ENCODE results near the gene R3HDM1.

DNA sequence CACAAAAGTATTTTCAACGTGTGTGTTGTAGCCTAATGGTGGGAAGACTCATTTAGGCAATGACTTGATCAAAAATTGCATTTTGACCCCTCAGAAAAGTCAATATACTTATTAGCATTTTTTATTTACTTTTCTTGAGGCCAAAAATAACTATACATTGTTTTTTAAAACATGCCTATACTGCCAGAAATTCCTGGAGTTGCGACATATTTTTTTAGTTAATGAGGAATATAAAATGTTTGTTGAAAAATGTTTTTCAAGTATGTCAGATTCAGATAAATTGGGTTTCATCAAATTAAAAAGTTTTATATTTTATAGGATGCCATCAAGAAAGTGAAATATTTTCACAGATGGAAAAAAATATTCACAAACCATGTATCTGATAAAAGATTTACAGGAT, 39.6 kb downstream of the R3HDM1 start:
- TF ChIP-seq, protein P1, sequence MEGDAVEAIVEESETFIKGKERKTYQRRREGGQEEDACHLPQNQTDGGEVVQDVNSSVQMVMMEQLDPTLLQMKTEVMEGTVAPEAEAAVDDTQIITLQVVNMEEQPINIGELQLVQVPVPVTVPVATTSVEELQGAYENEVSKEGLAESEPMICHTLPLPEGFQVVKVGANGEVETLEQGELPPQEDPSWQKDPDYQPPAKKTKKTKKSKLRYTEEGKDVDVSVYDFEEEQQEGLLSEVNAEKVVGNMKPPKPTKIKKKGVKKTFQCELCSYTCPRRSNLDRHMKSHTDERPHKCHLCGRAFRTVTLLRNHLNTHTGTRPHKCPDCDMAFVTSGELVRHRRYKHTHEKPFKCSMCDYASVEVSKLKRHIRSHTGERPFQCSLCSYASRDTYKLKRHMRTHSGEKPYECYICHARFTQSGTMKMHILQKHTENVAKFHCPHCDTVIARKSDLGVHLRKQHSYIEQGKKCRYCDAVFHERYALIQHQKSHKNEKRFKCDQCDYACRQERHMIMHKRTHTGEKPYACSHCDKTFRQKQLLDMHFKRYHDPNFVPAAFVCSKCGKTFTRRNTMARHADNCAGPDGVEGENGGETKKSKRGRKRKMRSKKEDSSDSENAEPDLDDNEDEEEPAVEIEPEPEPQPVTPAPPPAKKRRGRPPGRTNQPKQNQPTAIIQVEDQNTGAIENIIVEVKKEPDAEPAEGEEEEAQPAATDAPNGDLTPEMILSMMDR (IDR thresholded peaks at IDR 0.05), result no peak
- TF ChIP-seq POLR2A (IDR thresholded peaks at IDR 0.05) (no peak), POLR2AphosphoS5 (IDR thresholded peaks at IDR 0.05) (no peak)
